Ureter (tissue), 1 donor: Measurements from ENCODE around the gene RSAD1. TPM values are rescaled to one million over a fixed set of nuclear protein-coding genes. Genes with fewer than 3 reads are reported as not detected.

Source experiments
- DNase-seq: peaks from one replicate; pipeline ENCODE4 v3.0.0-alpha.2; 2020; ENCODE audit warnings: low spot score
- total RNA-seq: library from RNA; stranded (reverse); gene quantifications from one replicate; pipeline ENCODE4 v1.2.4, GENCODE V29; 2023
- donor health status: DM: yes; HTN: yes; CAD: no.

The RSAD1 gene
- total RNA-seq, 1 donor from 2014 or later = 33.2 TPM

GRCh38 chr17:50519141-50519834 lies 40.6 kb downstream of the RSAD1 start:
- DNase-seq = no peak

GRCh38 chr17:50520483-50520882 lies 41.8 kb downstream of the RSAD1 start:
- no peak for DNase-seq

GRCh38 chr17:50521514-50521913 lies 42.9 kb downstream of the RSAD1 start:
- DNase-seq = no peak

GRCh38 chr17:50522766-50523165 lies 44.1 kb downstream of the RSAD1 start:
- DNase-seq = no peak

GRCh38 chr17:50523208-50523607 lies 44.5 kb downstream of the RSAD1 start:
- DNase-seq = no peak

GRCh38 chr17:50524838-50525237 lies 46.2 kb downstream of the RSAD1 start:
- no peak for DNase-seq

- no peak for DNase-seq
These were observed 48.6 kb downstream of the RSAD1 start for GRCh38 chr17:50527155-50527762.

- DNase-seq = no peak
These were observed 49.4 kb downstream of the RSAD1 start for GRCh38 chr17:50527949-50528474.

- DNase-seq = no peak
These were observed 51.2 kb downstream of the RSAD1 start for GRCh38 chr17:50529849-50530248.

- no peak for DNase-seq
These were observed 52.9 kb downstream of the RSAD1 start for GRCh38 chr17:50531428-50532025.

GRCh38 chr17:50532452-50533024 lies 53.9 kb downstream of the RSAD1 start, which contains the start of gene EPN3:
Gene EPN3 (plus strand): TSS chr17:50532735. CDS start chr17:50536557, 3,822 bp downstream.
- peak; percentile 80 for DNase-seq

- no peak for DNase-seq
These were observed 54.5 kb downstream of the RSAD1 start for GRCh38 chr17:50533185-50533584.

- peak; percentile 75 for DNase-seq
These were observed 55.1 kb downstream of the RSAD1 start for GRCh38 chr17:50533720-50534148.

- DNase-seq = peak; percentile 88
These were observed 55.7 kb downstream of the RSAD1 start for GRCh38 chr17:50534222-50534978.

- no peak for DNase-seq
These were observed 56.3 kb downstream of the RSAD1 start for GRCh38 chr17:50534979-50535326.

GRCh38 chr17:50535407-50535806 lies 56.7 kb downstream of the RSAD1 start:
- DNase-seq = no peak

Other genes with a start within 250 kb of the RSAD1 start
- gene TMEM92, start 204.4 kb upstream of the RSAD1 start, total RNA-seq = 3.0 TPM
- gene XYLT2, start 132.7 kb upstream of the RSAD1 start, total RNA-seq = 31.2 TPM
- gene MRPL27, start 105.7 kb upstream of the RSAD1 start, total RNA-seq = 55.0 TPM
- gene EME1, start 105.6 kb upstream of the RSAD1 start, total RNA-seq = 0.94 TPM
- 73.5 TPM for gene LRRC59, start 81.3 kb upstream of the RSAD1 start, total RNA-seq
- gene ACSF2, start 52.6 kb upstream of the RSAD1 start, total RNA-seq = 172 TPM
- not detected for gene CHAD, start 10.0 kb upstream of the RSAD1 start, total RNA-seq
- 1.1 TPM for gene MYCBPAP, start 29.6 kb downstream of the RSAD1 start, total RNA-seq
- 70.5 TPM for gene EPN3, start 53.9 kb downstream of the RSAD1 start, total RNA-seq
- 101 TPM for gene SPATA20, start 68.3 kb downstream of the RSAD1 start, total RNA-seq
- 0.36 TPM for gene CACNA1G, start 81.9 kb downstream of the RSAD1 start, total RNA-seq
- gene ABCC3, start 156.0 kb downstream of the RSAD1 start, total RNA-seq = 226 TPM
- 42.5 TPM for gene ANKRD40, start 229.1 kb downstream of the RSAD1 start, total RNA-seq
- 113 TPM for gene LUC7L3, start 240.7 kb downstream of the RSAD1 start, total RNA-seq